SK-N-MC (cell line): ENCODE results near the gene SMIM1.

Source experiments
- DNase-seq: peaks from one replicate; pipeline ENCODE4 v3.0.0-alpha.2; 2011; ENCODE audit warnings: low read depth, low spot score
- H3K27ac ChIP-seq: fragments of 200-600 bp; sonication (generic); 2 replicates; pipeline ENCODE4 v1.5.1; 2016; ENCODE audit warnings: mixed run types
- H3K36me3 ChIP-seq: fragments of 200-600 bp; sonication (generic); 2 replicates; pipeline ENCODE4 v1.6.1; 2017; ENCODE audit warnings: antibody characterized with exemption, low read length, mixed read lengths; ENCODE audit not compliant: insufficient read depth
- H3K4me3 ChIP-seq: fragments of 200-600 bp; sonication (generic); 2 replicates; pipeline ENCODE4 v1.5.1; 2016
- H3K9ac ChIP-seq: fragments of 200-600 bp; sonication (generic); 2 replicates; pipeline ENCODE4 v1.8.0; 2017; ENCODE audit warnings: mixed run types, mixed read lengths; ENCODE audit not compliant: insufficient read length
- H3K9me3 ChIP-seq: fragments of 200-600 bp; sonication (generic); 2 replicates; pipeline ENCODE4 v1.6.1; 2017; ENCODE audit warnings: low read depth, mild to moderate bottlenecking, antibody characterized with exemption, low read length, moderate library complexity, mixed read lengths
- EZH2 ChIP-seq: fragments of 200-600 bp; sonication (generic); IDR thresholded peaks from one replicate; pipeline ENCODE4 v1.6.1; 2017; ENCODE audit warnings: antibody characterized with exemption
- FOXP2 ChIP-seq: optimal IDR thresholded peaks from 2 replicates; pipeline ENCODE3; 2011; ENCODE audit warnings: mild to moderate bottlenecking, moderate library complexity; ENCODE audit not compliant: insufficient read depth; ENCODE audit errors: extremely low read length, control extremely low read depth
- POLR2AphosphoS5 ChIP-seq: IDR thresholded peaks from 2 replicates; pipeline ENCODE4 v1.6.1; 2012; ENCODE audit warnings: mild to moderate bottlenecking, low read depth, low read length, borderline replicate concordance

SMIM1 gene

DNA sequence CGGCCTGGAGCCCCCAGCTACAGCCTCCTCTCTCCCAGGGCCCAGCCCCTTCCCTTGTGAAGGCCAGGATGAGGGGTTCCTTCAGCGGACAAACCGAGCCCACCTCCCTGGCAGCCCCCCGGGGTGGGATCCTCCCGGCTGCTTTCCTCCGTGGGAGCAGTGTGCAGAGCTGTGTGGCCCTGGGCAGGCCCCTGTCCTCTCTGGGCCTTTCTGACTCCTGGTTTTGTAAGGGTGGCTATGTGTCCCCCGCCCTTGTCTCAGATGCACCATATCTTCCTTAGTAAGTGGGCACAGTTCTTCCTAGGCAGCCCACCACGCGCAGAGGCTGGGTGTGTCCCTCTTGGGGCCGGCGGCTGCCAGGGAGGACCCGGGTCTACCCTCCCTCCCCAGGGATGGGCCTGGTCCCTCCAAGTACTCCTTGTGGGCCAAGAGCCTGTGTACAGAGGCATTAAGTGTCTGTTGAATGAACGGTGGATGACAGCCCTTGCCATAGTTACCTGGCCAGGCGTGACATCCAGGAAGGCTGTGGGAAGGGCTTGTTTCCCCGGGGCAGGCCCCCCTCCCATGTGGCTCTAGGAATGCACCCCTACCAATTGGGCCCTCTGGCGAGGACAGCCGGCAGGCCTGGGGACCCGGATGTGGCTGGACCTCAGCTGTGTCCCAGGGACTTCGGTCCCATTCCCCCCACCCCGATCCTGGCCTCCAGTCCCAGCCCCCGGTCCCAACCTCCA is 3.8 kb downstream of the SMIM1 start:
- Histone ChIP-seq H3K36me3 (peaks cover 16% of the 10 kb centered on the region; the same call in 1 of the 2 replicates), H3K27ac (no peak overlapping the region), H3K4me3 (no peak overlapping the region), H3K9ac (no peak overlapping the region), H3K9me3 (no peaks in the 10 kb centered on the region)
- TF ChIP-seq POLR2AphosphoS5 (no peak), FOXP2 (no peak), EZH2 (no peak)
- no peak for DNase-seq

DNA sequence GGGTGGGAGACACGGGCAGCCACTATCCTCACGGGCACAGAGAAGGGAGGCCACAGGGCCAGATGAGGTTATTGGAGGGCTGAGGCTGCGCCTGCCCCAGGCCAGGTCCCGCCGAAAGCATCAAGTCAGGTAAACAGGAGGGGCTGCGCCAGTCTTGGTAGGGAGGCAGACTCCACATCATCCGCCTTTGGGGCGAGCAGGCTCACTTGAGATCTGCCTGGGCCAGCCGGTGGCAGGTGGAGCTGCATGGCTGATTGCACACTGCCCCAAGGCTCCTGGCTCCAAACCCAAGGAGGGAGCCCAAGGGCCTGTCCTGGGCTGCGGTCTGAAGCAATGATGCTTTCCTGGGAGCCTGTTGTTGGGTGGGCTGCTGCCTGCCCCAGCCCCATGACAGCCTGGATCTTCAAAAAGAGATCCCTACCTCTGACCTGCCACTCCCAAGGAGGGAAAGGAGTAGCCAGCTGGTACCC is 4.6 kb downstream of the SMIM1 start:
- no peak overlapping the region for H3K9ac ChIP-seq
- TF ChIP-seq EZH2 (no peak), POLR2AphosphoS5 (no peak), FOXP2 (no peak)
- no peak for DNase-seq
- no peak overlapping the region for H3K27ac ChIP-seq
- no peak overlapping the region for H3K4me3 ChIP-seq
- peaks cover 23% of the 10 kb centered on the region for H3K36me3 ChIP-seq
- no peaks in the 10 kb centered on the region for H3K9me3 ChIP-seq

DNA sequence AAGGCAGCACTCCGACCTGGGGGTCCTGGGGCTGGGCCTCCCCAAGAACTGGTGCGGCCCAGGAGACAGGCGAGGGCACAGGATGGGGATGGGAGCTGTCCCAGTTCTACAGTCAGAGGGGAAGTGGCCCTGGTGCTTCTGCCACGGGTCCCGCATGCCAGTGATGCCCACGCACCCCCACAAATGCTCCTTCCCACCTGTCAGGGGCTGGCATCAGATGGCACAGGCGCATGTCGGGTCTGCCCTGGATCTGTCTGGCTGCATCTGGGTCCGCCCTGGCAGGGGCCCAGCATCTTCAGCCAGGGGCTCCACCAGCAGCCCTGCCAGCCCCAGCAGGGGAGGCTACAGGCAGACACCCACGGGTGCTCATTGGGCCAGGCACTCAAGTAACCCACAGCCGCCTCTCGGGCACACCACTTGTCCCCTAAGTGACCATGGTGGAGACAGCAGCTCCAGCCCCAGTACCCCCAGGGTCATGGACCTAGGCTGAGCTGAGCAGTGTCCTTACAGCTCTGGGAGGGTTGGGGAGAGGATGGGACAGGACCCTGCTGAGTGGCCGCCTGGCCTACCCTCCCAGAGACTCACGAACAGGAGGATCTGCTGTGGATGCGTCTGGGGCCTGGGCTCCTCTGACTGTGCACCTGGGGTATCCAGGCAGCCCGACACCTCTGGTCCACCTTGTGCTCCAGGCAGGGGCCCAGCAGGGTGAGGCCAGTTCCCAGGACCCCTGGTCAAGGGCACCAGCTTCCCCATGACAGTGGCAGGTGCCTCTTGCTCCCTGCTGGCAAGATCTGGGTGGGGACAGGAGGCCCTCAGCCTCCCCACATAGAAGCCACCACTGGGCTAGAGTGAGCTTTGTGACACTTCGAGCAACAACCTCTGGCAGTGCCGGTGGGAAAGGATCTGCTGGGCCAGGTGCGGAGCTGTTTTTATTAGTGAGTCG is 5.4 kb downstream of the SMIM1 start:
- no peak overlapping the region for H3K9ac ChIP-seq
- DNase-seq, result no peak
- no peaks in the 10 kb centered on the region for H3K9me3 ChIP-seq
- H3K27ac ChIP-seq, result no peak overlapping the region
- peaks cover 30% of the 10 kb centered on the region for H3K36me3 ChIP-seq
- H3K4me3 ChIP-seq, result no peak overlapping the region
- no peak for TF ChIP-seq POLR2AphosphoS5
- TF ChIP-seq EZH2, result no peak
- no peak for TF ChIP-seq FOXP2

DNA sequence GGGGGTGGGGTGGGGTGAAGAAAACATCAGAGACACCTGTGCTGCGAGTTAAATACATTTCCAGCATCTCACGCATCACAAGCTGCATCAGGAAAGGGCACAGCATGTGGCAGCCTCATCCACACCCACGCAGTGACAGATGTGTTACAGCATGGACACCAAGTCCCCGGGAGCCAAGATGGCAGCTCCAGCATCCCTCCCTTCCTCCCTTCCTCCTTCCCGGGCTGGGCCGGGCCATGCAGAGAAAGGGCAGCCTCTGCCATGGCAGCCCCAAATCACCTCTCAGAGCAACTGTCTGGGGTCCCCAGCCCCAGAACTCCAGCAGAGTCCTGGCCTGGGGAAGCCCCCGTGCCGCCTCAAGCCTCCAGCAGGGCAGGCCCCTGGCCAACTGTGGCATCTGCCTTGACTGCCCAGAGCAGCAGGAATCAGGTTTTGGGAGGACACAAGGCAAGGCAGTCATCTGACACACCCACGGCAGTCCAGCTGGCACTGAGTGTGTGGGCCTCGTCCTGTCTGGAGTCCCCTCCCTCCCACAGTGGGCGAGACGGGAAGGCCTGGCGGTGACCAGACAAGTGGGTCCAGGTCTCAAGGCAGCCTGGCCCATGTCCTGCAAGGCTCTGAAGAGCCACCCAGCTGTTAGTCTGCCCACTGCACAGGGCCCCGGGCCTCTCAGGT is 6.2 kb downstream of the SMIM1 start:
- TF ChIP-seq POLR2AphosphoS5, result no peak; the same call in 1 of the 2 replicates
- TF ChIP-seq FOXP2, result no peak
- TF ChIP-seq EZH2, result no peak
- no peak for DNase-seq
- Histone ChIP-seq H3K9me3 (no peaks in the 10 kb centered on the region), H3K9ac (no peak overlapping the region), H3K27ac (no peak overlapping the region), H3K4me3 (no peak overlapping the region), H3K36me3 (peaks cover 36% of the 10 kb centered on the region)

DNA sequence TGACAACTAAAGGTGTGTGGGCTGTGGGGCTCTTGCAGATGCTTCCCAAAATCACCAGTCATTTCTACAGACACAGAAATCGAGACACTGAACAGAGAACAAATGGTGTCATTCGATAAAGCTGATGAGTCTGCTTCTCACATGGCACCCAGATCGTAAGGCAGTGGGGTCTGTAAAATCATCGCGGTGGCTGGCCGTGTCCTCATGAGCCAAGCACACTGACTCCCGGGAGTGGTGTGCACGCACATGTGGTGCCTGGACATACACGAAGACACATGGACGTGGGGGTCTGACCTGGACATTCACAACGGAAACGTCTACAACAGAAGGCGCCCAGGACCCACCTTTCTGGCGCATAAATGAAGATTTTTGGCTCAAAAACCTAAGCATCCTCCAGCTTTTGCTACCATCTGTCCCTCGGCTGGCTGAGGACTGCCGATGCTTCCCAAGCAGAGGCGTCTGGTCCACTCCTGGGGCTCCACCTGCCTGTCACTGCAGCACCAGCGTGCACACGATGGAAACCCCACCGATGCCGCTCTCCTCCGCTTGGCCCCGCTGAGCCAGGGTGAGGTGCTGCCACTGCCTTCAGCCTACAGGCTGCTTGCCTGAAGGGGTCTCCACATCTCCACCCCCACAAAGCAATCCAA is 6.8 kb downstream of the SMIM1 start:
- Histone ChIP-seq H3K27ac (no peak overlapping the region), H3K36me3 (peaks cover 41% of the 10 kb centered on the region)
- DNase-seq, result no peak

DNA sequence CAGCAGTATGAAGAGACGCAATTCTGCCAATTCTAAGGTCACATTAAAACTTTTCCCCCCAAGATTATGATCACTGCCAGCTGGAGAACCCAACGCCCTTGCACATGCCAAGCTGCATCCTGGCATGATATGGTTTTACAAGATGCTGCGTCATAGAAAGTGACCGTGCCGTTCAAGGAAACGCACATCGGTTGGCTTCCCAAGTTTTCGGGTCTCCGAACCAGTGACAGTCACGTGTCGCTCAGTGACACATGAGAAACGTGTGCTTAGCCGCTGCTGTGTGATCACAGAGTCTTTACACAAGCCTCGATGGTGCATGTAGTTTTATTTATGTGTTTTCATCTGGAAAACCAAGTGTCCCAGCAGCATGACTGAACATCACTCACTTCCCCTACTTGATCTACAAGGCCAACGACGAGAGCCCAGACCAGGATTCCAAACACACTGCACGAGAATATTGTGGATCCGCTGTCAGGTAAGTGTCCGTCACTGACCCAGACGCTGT is 7.4 kb downstream of the SMIM1 start:
- H3K4me3 ChIP-seq, result no peak overlapping the region
- H3K27ac ChIP-seq, result no peak overlapping the region
- H3K36me3 ChIP-seq, result peaks cover 45% of the 10 kb centered on the region
- H3K9ac ChIP-seq, result no peak overlapping the region
- TF ChIP-seq POLR2AphosphoS5, result no peak
- no peak for TF ChIP-seq EZH2
- TF ChIP-seq FOXP2, result no peak
- no peaks in the 10 kb centered on the region for H3K9me3 ChIP-seq
- DNase-seq, result no peak

More for the DNA sequence above, 6.8 kb downstream of the SMIM1 start:
- H3K9ac ChIP-seq, result no peak overlapping the region
- no peaks in the 10 kb centered on the region for H3K9me3 ChIP-seq
- H3K4me3 ChIP-seq, result no peak overlapping the region
- no peak for TF ChIP-seq POLR2AphosphoS5
- TF ChIP-seq EZH2, result no peak

DNA sequence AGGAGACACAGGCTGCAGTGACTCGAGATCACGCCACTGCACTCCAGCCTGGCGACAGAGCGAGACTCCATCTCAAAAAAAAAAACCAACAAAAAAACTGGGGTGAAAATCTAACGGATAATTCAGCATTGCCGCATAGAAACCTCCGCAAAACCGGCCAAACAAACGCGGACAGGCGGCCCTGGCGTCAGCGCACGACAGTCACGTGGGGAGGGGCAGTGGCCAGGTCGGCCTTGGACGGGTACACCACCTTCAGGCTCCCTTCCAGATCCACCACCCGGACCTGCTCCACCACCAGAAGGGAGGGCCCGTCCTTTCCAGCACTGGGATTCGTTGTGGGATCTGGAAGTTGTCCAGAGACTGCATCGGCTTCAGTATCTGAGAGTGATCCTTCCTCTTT is 8.4 kb downstream of the SMIM1 start:
- no peak for TF ChIP-seq EZH2
- no peak for TF ChIP-seq FOXP2
- no peak for TF ChIP-seq POLR2AphosphoS5
- Histone ChIP-seq H3K9me3 (no peaks in the 10 kb centered on the region), H3K36me3 (peaks cover 52% of the 10 kb centered on the region), H3K4me3 (no peak overlapping the region), H3K9ac (no peak overlapping the region), H3K27ac (no peak overlapping the region)
- no peak for DNase-seq
